Ovary (tissue), 9 donors: ENCODE results near the gene LMO1. TPM values are rescaled to one million over a fixed set of nuclear protein-coding genes. Genes with fewer than 3 reads are reported as not detected.

Experiments
- DNase-seq, 5 donors: peaks; one replicate each; pipeline ENCODE4 v3.0.0-alpha.2; 2019 to 2020
- H3K27ac ChIP-seq, 2 donors: fragments of 200-600 bp; one replicate each; pipeline versions ENCODE4 v1.5.1 to v1.8.0; 2019 to 2022
- H3K27me3 ChIP-seq: fragments of 200-600 bp; one replicate; pipeline ENCODE4 v1.8.0; 2022
- H3K36me3 ChIP-seq: fragments of 200-600 bp; sonication (generic); one replicate; pipeline ENCODE4 v1.5.1; 2019
- H3K4me1 ChIP-seq: one replicate; pipeline ENCODE4 v1.8.1; 2013; ENCODE audit warnings: mild to moderate bottlenecking, moderate library complexity; ENCODE audit not compliant: insufficient read depth
- H3K4me3 ChIP-seq: fragments of 200-600 bp; sonication (generic); one replicate; pipeline ENCODE4 v1.5.1; 2017
- H3K9me3 ChIP-seq, 2 donors: fragments of 200-600 bp in 1 of 2; sonication (generic) in 1 of 2; one replicate each; pipeline versions ENCODE4 v1.5.1 to v1.8.1; 2013 to 2019; ENCODE audit warnings: mild to moderate bottlenecking in 1 of 2, moderate library complexity in 1 of 2
- EP300 ChIP-seq: sonication (generic); formaldehyde crosslinking; IDR thresholded peaks from one replicate; pipeline ENCODE4 v1.6.1; 2017; ENCODE audit warnings: antibody characterized with exemption
- POLR2A ChIP-seq: fragments of 450-650 bp; IDR thresholded peaks from one replicate; pipeline ENCODE4 v1.6.1; 2017; ENCODE audit warnings: antibody characterized with exemption, mild to moderate bottlenecking, moderate library complexity
- WGBS, 3 donors: extraction: QIAGEN DNeasy Blood & Tissue Kit in 1 of 3; methylation state at CpG; one replicate each; pipeline versions ENCODE4 v1.1.5 to v1.1.7; 2013 to 2017; 5-methylcytosine and 5-hydroxymethylcytosine counted together
- intact Hi-C, 4 donors: fragments of 100-400 bp; cut with DNase I; formaldehyde crosslinking; loops; one replicate each; pipeline versions ENCODE4 v1.11.0 to v1.15.1; 2022 to 2023
- polyA plus RNA-seq, 2 donors: library from polyadenylated mRNA; stranded (reverse); fragments of 200-250 nt in 1 of 2; fragments of 350-450 nt in 1 of 2; fragmentation: Illumina TruSeq in 1 of 2; extraction: RNeasy Lipid Tissue Mini Kit (QIAGEN cat#74804) in 1 of 2; gene quantifications; one replicate each; pipeline ENCODE4 v1.2.3, GENCODE V29; 2013 to 2014
- total RNA-seq, 7 donors: library from RNA; depleted of rRNA in 2 of 7; stranded (reverse); fragments of >200 nt in 2 of 7; fragmentation: NEBNext Ultra II Directional in 3 of 7; extraction: Animal tissue kit (Norgen Biotek cat#: 25700) in 3 of 7; gene quantifications; one replicate each; pipeline versions ENCODE4 v1.1.0 to v1.2.4, GENCODE V29; 2016 to 2023
- TF ChIP-seq, protein P1 (sequence below), 3 donors: fragments of 450-650 bp in 2 of 3; fragments of 200-600 bp in 1 of 3; IDR thresholded peaks; one replicate each; pipeline versions ENCODE4 v1.5.1 to v1.8.0; 2016 to 2022; ENCODE audit warnings: antibody characterized with exemption in 3 of 3, mild to moderate bottlenecking in 1 of 3
- donor health status: DM: no; HTN: no; CAD: no; lungs with moderate emphysema.
- donor health status: DM: no; HTN: no; CAD: no.
- donor health status: Bipolar disorder and iron deficiency.
- donor health status: DM: yes; HTN: yes; CAD: no.
- donor health status: DM: no; HTN: no; CAD: no.
- donor health status: DM: yes; HTN: yes; CAD: no.

Gene LMO1
- total and polyA plus RNA-seq, 9 donors, result 0.18 to 0.55 (median 0.32) TPM; not detected in 6

- intact Hi-C loops, result no loop called here
- Histone ChIP-seq H3K27ac (no peak overlapping the region), H3K27me3 (no peaks in the 10 kb centered on the region), H3K9me3 (no peaks in the 10 kb centered on the region), H3K4me1 (no peaks in the 10 kb centered on the region), H3K4me3 (no peak overlapping the region), H3K36me3 (no peaks in the 10 kb centered on the region)
- peak in 1 of 5 donors; percentile 6 for DNase-seq
- 61 to 73% (median 72%) methylated on average over 3 of the region's 3 CpGs for WGBS, 3 donors
- no peak for TF ChIP-seq EP300
- TF ChIP-seq POLR2A, result no peak
- TF ChIP-seq, protein P1, sequence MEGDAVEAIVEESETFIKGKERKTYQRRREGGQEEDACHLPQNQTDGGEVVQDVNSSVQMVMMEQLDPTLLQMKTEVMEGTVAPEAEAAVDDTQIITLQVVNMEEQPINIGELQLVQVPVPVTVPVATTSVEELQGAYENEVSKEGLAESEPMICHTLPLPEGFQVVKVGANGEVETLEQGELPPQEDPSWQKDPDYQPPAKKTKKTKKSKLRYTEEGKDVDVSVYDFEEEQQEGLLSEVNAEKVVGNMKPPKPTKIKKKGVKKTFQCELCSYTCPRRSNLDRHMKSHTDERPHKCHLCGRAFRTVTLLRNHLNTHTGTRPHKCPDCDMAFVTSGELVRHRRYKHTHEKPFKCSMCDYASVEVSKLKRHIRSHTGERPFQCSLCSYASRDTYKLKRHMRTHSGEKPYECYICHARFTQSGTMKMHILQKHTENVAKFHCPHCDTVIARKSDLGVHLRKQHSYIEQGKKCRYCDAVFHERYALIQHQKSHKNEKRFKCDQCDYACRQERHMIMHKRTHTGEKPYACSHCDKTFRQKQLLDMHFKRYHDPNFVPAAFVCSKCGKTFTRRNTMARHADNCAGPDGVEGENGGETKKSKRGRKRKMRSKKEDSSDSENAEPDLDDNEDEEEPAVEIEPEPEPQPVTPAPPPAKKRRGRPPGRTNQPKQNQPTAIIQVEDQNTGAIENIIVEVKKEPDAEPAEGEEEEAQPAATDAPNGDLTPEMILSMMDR (IDR thresholded peaks at IDR 0.05), result no peak
Measured at GRCh38 chr11:8309862-8310261, 46.2 kb upstream of the LMO1 start.

- Histone ChIP-seq H3K4me1 (no peaks in the 10 kb centered on the region), H3K4me3 (no peak overlapping the region), H3K9me3 (no peaks in the 10 kb centered on the region), H3K27me3 (no peaks in the 10 kb centered on the region), H3K36me3 (no peaks in the 10 kb centered on the region), H3K27ac (no peak overlapping the region)
- peak in 1 of 5 donors; percentile 3 for DNase-seq
- intact Hi-C loops, result no loop called here
- TF ChIP-seq EP300 (no peak), POLR2A (no peak)
- TF ChIP-seq, protein P1 (IDR thresholded peaks at IDR 0.05), result no peak
- WGBS, 3 donors, result 84 to 89% (median 85%) methylated on average over 9 of the region's 9 CpGs
Measured at GRCh38 chr11:8309311-8309710, 45.6 kb upstream of the LMO1 start.

GRCh38 chr11:8307601-8308000 lies 43.9 kb upstream of the LMO1 start:
- Histone ChIP-seq H3K36me3 (no peaks in the 10 kb centered on the region), H3K27me3 (no peaks in the 10 kb centered on the region), H3K9me3 (no peaks in the 10 kb centered on the region), H3K4me3 (no peak overlapping the region), H3K4me1 (no peaks in the 10 kb centered on the region), H3K27ac (no peak overlapping the region)
- TF ChIP-seq POLR2A (no peak), EP300 (no peak)
- TF ChIP-seq, protein P1 (IDR thresholded peaks at IDR 0.05), result no peak
- WGBS, 3 donors, result 84 to 92% (median 84%) methylated on average over 8 of the region's 8 CpGs
- peak in 1 of 5 donors; percentile 3 for DNase-seq
- intact Hi-C loops, result no loop called here

- no peak for TF ChIP-seq EP300
- TF ChIP-seq, protein P1 (IDR thresholded peaks at IDR 0.05), result no peak
- TF ChIP-seq POLR2A, result no peak
- H3K36me3 ChIP-seq, result no peaks in the 10 kb centered on the region
- DNase-seq, result no peak
- 71 to 90% (median 89%) methylated on average over 2 of the region's 2 CpGs for WGBS, 3 donors
- no peaks in the 10 kb centered on the region for H3K27me3 ChIP-seq
- H3K27ac ChIP-seq, result no peak overlapping the region
- H3K9me3 ChIP-seq, result no peaks in the 10 kb centered on the region
- no peak overlapping the region for H3K4me3 ChIP-seq
- no peaks in the 10 kb centered on the region for H3K4me1 ChIP-seq
- intact Hi-C loops, result no loop called here
Measured at GRCh38 chr11:8301622-8302021, 37.9 kb upstream of the LMO1 start.
